Esophagus muscularis mucosa (tissue), 4 donors: ENCODE data around the gene JAKMIP1. TPM values are rescaled to one million over a fixed set of nuclear protein-coding genes. Genes with fewer than 3 reads are reported as not detected.

ENCODE experiments used
- DNase-seq: peaks from one replicate; pipeline ENCODE4 v3.0.0-alpha.2; 2017; ENCODE audit errors: extremely low spot score
- H3K27ac ChIP-seq, 4 donors: fragments of 200-600 bp; sonication (generic); replicated peaks in 1 of 4; 1 replicate in 3 of 4; 2 replicates in 1 of 4; pipeline ENCODE4 v1.5.1; 2016 to 2019; ENCODE audit warnings: mild to moderate bottlenecking in 1 of 4
- H3K27me3 ChIP-seq, 4 donors: fragments of 200-600 bp; sonication (generic); one replicate each; pipeline versions ENCODE4 v1.5.1 to v1.6.0; 2016 to 2019
- H3K36me3 ChIP-seq, 4 donors: fragments of 200-600 bp; sonication (generic); one replicate each; pipeline ENCODE4 v1.5.1; 2016 to 2019
- H3K4me1 ChIP-seq, 4 donors: fragments of 200-600 bp; sonication (generic); one replicate each; pipeline ENCODE4 v1.5.1; 2016 to 2019
- H3K4me3 ChIP-seq, 4 donors: fragments of 200-600 bp; sonication (generic); 1 replicate in 2 of 4; 2 replicates in 2 of 4; pipeline ENCODE4 v1.5.1; 2016 to 2019; ENCODE audit warnings: mild to moderate bottlenecking in 4 of 4, moderate library complexity in 1 of 4
- H3K9me3 ChIP-seq, 4 donors: fragments of 200-600 bp; sonication (generic); 1 replicate in 3 of 4; 2 replicates in 1 of 4; pipeline ENCODE4 v1.5.1; 2016 to 2019
- CTCF ChIP-seq, 3 experiments: fragments of 200-600 bp in 2 of 3; fragments of 450-650 bp in 1 of 3; sonication (generic) in 2 of 3; IDR thresholded peaks; one replicate each; pipeline ENCODE4 v1.5.1; 2017 to 2019; ENCODE audit warnings: antibody characterized with exemption in 3 of 3, mild to moderate bottlenecking in 2 of 3, moderate library complexity in 1 of 3
- EP300 ChIP-seq: sonication (generic); formaldehyde crosslinking; IDR thresholded peaks from one replicate; pipeline ENCODE4 v1.6.1; 2017; ENCODE audit warnings: antibody characterized with exemption
- POLR2A ChIP-seq: fragments of 450-650 bp; IDR thresholded peaks from one replicate; pipeline ENCODE4 v1.6.1; 2017; ENCODE audit warnings: antibody characterized with exemption, moderate library complexity, mild to moderate bottlenecking, low read depth
- POLR2AphosphoS5 ChIP-seq, 2 donors: sonication (generic); formaldehyde crosslinking; IDR thresholded peaks; one replicate each; pipeline ENCODE4 v1.6.1; 2017; ENCODE audit warnings: antibody characterized with exemption in 2 of 2
- WGBS: methylation state at CpG from one replicate; pipeline ENCODE4 v1.1.5; 2018; 5-methylcytosine and 5-hydroxymethylcytosine counted together
- intact Hi-C: fragments of 100-400 bp; cut with DNase I; formaldehyde crosslinking; loops from one replicate; pipeline ENCODE4 v1.15.1; 2023
- total RNA-seq, 4 donors: library from RNA; depleted of rRNA; stranded (reverse); fragments of >200 nt; gene quantifications; one replicate each; pipeline versions ENCODE4 v1.1.0 to v1.2.1, GENCODE V29; 2016

JAKMIP1 gene
- total RNA-seq, 4 donors from 2014 or later = 0.57 to 2.8 (median 0.91) TPM

- DNase-seq = no peak
- no peak overlapping the region for H3K4me3 ChIP-seq
- no peak for TF ChIP-seq POLR2AphosphoS5 (IDR thresholded peaks at IDR 0.05)
- TF ChIP-seq CTCF (IDR thresholded peaks at IDR 0.05) = no peak
- no peak for TF ChIP-seq POLR2A
- TF ChIP-seq EP300 = no peak
- H3K4me1 ChIP-seq = no peaks in the 10 kb centered on the region
- H3K27me3 ChIP-seq = peaks cover 0 to 45% (median 0%) of the 10 kb centered on the region in 4 donors
- 33% methylated on average over 13 of the region's 15 CpGs for WGBS
- no peaks in the 10 kb centered on the region for H3K36me3 ChIP-seq
- H3K9me3 ChIP-seq = no peaks in the 10 kb centered on the region
- no peak overlapping the region for H3K27ac ChIP-seq
- intact Hi-C loops = no loop called here
These were observed 83.6 kb downstream of the JAKMIP1 start for GRCh38 chr4:6116696-6117285.

- no peak overlapping the region for H3K4me3 ChIP-seq
- no peaks in the 10 kb centered on the region for H3K36me3 ChIP-seq
- H3K9me3 ChIP-seq = no peaks in the 10 kb centered on the region
- peaks cover 0 to 45% (median 0%) of the 10 kb centered on the region in 4 donors for H3K27me3 ChIP-seq
- DNase-seq = no peak
- 80% methylated on average over 18 of the region's 23 CpGs for whole genome bisulfite sequencing
- no peaks in the 10 kb centered on the region for H3K4me1 ChIP-seq
- intact Hi-C loops = no loop called here
- no peak overlapping the region for H3K27ac ChIP-seq
- no peak for TF ChIP-seq EP300
- no peak for TF ChIP-seq POLR2AphosphoS5 (IDR thresholded peaks at IDR 0.05)
- no peak for TF ChIP-seq POLR2A
- no peak for TF ChIP-seq CTCF (IDR thresholded peaks at IDR 0.05)
These were observed 84.4 kb downstream of the JAKMIP1 start for GRCh38 chr4:6115746-6116586.

GRCh38 chr4:6115342-6115741 lies 85.0 kb downstream of the JAKMIP1 start:
- no peak overlapping the region for H3K27ac ChIP-seq
- TF ChIP-seq CTCF (IDR thresholded peaks at IDR 0.05) = no peak
- TF ChIP-seq EP300 = no peak
- TF ChIP-seq POLR2AphosphoS5 (IDR thresholded peaks at IDR 0.05) = no peak
- TF ChIP-seq POLR2A = no peak
- 78% methylated on average over 5 of the region's 5 CpGs for WGBS
- H3K4me1 ChIP-seq = no peaks in the 10 kb centered on the region
- no peaks in the 10 kb centered on the region for H3K36me3 ChIP-seq
- DNase-seq = no peak
- intact Hi-C loops = no loop called here
- peaks cover 0 to 49% (median 0%) of the 10 kb centered on the region in 4 donors for H3K27me3 ChIP-seq
- H3K9me3 ChIP-seq = no peaks in the 10 kb centered on the region
- no peak overlapping the region for H3K4me3 ChIP-seq

GRCh38 chr4:6114601-6115000 lies 85.7 kb downstream of the JAKMIP1 start:
- TF ChIP-seq CTCF (IDR thresholded peaks at IDR 0.05) (no peak), POLR2A (no peak), POLR2AphosphoS5 (IDR thresholded peaks at IDR 0.05) (no peak), EP300 (no peak)
- Histone ChIP-seq H3K9me3 (no peaks in the 10 kb centered on the region), H3K4me3 (no peak overlapping the region), H3K4me1 (no peaks in the 10 kb centered on the region), H3K27me3 (peaks cover 0 to 56% (median 0%) of the 10 kb centered on the region in 4 donors), H3K27ac (no peak overlapping the region), H3K36me3 (no peaks in the 10 kb centered on the region)
- no peak for DNase-seq
- 54% methylated on average over 7 of the region's 7 CpGs for WGBS
- intact Hi-C loops = no loop called here
